HG02884 (cell line): ENCODE data around the gene RFXANK.
"Not testable (repeated sequence)": the region's sequence is repeated elsewhere in the genome, so short reads cannot be mapped to it uniquely, and the experiment has no call there.

Experiments
- ATAC-seq: cut with Tn5 transposase; IDR thresholded peaks from one replicate; pipeline ENCODE4 v1.9.1; 2021; ENCODE audit warnings: mild to moderate bottlenecking, moderate library complexity; ENCODE audit not compliant: unreplicated experiment

RFXANK gene

DNA sequence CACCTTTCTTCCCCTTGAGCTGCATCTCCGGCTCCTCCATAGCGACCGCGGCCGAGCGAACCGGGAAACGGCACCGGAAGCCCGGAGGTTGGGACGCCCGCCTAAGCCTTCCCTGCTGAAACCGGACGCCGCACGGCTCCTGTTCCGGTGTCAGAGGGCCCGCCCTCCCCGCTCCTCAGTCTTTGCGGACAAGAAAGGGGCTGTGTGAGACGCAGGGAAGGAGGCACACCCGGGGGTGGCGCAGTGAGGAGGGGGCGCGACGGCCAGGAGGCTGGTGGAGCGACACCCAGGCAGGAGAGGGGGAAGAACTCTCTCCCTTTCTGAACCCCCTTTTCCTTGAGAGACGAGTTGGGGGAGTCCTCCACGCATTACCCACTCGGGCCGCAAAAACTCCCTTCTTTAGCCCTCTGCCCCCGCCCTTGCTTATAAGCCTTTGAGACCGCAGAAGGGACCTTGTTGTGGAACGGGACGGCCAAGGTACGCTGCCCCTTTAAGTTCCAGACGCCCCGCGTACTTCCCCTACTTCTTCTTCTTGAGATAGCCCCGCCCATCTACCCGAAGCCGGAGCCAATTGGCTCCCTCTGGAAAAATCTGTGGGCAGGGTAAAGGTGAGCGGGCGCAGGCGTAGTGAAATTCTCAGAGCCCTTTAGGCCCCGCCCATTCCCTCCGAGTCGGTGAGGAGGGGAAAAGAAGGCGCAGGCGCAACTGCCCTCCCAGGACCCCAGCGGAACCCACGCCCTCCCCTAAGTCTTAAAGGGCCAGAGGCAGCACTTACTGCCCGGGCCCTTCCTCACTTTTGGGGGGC, at the start of gene RFXANK, which contains the start of gene BORCS8:
Gene RFXANK, plus strand, starts transcription at position 181 of the 805 bp plus-strand sequence. CDS start 1,689 bp downstream, outside the sequence.
Gene BORCS8, minus strand, starts transcription at position 75 of the 805 bp plus-strand sequence. Its CDS starts 35 bp downstream, at position 40.
- peak; percentile 83 for ATAC-seq

DNA sequence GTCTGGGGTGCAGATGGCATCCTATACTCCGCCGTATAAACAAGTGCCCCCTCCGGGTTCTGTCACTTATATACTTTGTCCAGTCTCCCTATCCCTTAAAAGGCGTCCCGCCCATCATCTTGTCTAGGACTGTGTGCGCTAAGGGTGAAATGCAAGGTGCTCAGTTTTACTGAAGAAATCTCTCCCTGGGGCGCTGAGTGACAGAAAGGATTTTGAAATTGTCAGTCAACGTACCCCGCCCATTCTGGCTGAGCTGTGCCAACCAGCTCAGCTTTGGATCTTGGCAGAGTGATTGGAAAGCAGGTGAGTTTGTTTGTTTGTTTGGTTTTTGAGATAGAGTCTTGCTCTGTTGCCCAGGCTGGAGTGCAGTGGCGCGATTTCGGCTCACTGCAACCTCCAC, 49.7 kb upstream of the RFXANK start:
- no peak for ATAC-seq

DNA sequence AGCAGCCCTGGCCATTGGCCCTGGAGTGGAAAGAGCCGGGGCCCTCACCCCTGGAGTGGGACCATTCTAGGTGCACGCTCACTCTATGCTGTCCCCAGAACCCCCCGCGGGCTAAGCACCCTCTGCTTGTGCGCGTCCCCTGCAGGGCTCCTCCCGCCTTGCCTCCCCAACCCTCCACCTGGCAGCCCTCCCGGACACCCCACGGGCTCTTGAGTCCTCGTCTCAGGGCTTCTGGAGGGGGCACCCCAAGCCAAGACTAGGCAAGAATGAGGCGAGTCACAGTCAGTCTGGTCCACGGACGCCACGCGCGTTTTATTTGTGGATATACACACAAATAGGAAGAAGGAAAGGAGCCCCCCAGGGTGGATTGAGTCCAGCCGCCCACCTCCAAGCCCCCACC, 46.8 kb upstream of the RFXANK start:
- no peak for ATAC-seq

DNA sequence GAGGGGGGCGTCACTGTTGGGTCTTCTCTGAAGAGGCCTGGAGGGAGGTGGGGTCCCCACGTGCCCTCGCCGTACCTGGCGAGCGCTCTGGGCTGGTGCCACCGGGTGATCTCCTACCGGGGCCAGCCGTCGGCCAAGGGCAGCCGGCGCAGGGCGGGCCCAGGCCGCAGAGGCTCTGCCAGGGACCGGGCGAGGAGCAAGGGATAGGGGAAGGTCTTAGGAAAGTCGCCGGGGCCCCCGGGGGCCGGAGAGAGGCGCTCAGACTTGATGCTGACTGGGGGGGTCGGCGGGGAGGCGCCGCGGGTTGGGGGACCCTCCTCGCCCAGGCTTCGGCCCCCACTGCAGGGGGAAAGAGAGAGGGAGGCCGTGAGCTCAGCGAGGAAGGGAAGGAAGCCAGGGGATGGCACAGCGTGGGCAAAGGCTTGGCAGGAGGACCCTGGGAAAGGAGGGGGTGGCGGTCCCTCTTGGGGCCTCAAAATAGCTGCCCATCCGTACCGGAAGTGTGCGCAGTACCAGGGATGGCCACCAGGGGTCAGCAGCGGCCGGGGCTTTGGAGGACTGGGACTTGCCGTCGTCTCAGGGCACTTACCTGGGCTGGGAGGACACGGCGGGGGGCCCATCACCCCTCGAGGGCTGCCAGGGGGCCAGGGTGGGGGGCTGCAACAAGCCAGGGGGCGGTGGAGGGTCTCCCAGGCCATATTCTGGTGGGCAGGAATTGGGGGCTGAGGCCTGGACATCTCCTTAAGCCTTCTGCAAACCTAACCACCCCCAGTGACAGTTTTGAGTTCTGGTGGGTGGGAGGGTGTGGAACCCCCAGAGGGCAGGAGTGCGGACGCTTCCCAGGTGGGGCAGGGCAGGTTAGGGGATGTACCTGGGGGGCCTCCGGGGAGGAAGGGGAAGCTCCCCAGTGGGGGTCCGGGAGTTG, 46.1 kb upstream of the RFXANK start:
- no peak for ATAC-seq

- no peak for ATAC-seq
Measured at GRCh38 chr19:19146865-19147264, 45.2 kb upstream of the RFXANK start.

DNA sequence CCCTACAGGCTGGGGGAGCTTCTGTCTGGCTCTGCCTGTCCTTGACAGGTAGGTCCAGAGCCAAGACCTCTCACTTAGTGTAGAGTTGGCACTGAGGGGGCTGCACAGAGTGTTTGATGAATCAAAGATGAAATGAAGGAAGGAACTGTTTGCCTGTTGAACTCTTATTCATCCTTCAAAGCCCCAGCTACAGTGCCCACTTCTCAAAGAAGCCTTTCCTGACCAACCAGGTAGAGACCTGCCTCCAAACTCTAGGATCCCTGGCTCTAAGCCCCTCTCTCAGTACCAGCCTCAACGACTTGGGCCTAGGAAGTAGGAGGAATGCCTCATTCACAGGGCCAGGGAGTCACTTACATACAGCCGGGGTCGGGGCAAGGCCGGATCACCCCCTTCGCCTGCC, 44.7 kb upstream of the RFXANK start:
- ATAC-seq: no peak

DNA sequence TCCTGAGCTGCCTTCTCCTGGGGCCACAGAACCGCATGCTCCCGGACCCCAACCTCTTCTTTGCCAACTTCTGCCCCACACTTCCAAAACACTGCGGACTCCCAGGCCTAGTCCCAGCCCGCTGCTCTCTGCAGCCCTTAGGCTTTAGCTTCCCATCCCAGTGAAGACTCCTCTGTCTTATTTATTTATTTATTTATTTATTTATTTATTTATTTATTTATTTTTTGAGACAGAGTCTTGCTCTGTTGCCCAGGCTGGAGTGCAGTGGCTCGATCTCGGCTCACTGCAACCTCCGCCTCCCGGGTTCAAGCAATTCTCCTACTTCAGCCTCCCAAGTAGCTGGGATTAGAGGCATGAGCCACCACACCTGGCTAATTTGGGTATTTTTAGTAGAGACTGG, 43.6 kb upstream of the RFXANK start:
- not testable (repeated sequence) for ATAC-seq

DNA sequence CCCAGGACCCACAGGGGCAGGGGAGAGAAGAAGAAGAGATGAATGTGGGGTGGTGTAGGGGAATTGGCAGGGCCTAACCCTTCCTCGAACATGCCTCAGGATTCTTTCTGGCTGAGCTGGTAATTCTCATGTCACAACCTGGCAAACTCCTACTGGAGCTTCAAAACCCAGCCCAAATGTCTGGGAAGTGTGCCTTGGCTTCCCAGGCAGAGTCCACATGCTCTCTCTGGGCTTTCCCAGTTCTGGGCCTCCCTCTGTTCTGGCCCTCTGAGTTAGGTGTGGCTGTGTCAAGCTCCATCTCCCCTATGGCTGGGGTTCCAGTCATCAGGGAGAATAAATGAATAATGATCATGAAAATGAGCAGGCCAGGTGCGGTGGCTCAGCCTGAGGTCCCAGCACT, 42.6 kb upstream of the RFXANK start:
- no peak for ATAC-seq

- no peak for ATAC-seq
Measured at GRCh38 chr19:19151418-19151817, 40.6 kb upstream of the RFXANK start.

GRCh38 chr19:19152668-19153384, 39.2 kb upstream of the RFXANK start:
- no peak for ATAC-seq

GRCh38 chr19:19154768-19155494, 37.1 kb upstream of the RFXANK start:
- no peak for ATAC-seq

GRCh38 chr19:19155495-19156219, 36.4 kb upstream of the RFXANK start:
- peak; percentile 68 for ATAC-seq

GRCh38 chr19:19157808-19158207, 34.2 kb upstream of the RFXANK start:
- ATAC-seq: no peak

DNA sequence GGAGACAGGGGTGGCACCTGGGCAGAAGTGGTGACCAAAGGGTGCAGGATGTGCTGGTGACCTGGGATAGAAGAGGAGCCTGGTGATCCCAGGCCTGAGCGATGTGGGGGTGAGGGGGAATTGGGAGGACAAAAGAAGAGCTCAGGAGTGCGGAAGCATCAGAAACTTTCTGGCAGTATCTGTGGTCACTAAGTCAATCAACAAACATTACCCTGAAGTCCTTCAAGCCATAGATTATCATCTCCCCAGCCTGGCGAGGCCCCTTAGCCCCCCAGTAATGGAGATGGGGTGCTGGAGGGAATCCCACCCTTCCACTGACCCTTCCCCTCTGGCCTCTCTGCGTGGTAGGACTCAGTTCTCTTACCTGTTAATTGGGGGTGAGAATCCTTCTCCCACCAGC, 32.5 kb upstream of the RFXANK start:
- no peak for ATAC-seq

- ATAC-seq: no peak
Measured at GRCh38 chr19:19160461-19161035, 31.5 kb upstream of the RFXANK start.

DNA sequence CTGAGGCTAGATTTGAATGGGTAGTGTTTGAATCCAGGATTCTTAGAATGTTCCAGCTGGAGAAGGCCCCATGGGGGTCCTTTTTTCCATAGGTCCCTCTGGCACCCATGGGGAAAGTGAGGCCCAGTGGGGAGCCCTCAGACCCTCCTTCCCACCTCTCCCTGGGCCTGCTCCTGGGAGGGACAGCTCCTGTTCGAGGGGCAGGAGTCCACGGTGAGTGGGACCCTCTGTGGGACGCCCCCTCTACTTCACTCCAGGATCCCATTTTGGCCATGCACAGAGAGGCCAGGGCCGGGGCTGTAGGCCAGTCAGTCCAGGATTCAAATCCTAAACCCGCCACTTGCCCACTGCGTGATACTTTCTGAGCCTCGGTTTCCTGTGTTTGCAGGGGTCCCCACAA, 29.6 kb upstream of the RFXANK start:
- ATAC-seq: no peak

GRCh38 chr19:19165396-19165795, 26.7 kb upstream of the RFXANK start:
- ATAC-seq: no peak

GRCh38 chr19:19167612-19168011, 24.4 kb upstream of the RFXANK start:
- ATAC-seq: no peak
